Transverse colon (tissue), 4 donors: ENCODE measurements around the gene C12orf56. TPM values are rescaled to one million over a fixed set of nuclear protein-coding genes. Genes with fewer than 3 reads are reported as not detected.

Experiments
- DNase-seq: peaks from one replicate; pipeline ENCODE4 v3.0.0-alpha.2; 2019
- H3K27ac ChIP-seq, 4 donors: fragments of 200-600 bp; sonication (generic); 2 replicates each; pipeline ENCODE4 v1.5.1; 2016 to 2018; ENCODE audit warnings: inconsistent platforms in 4 of 4
- H3K27me3 ChIP-seq: fragments of 200-600 bp; sonication (generic); 2 replicates; pipeline ENCODE4 v1.5.1; 2017; ENCODE audit warnings: inconsistent platforms
- H3K36me3 ChIP-seq, 4 donors: fragments of 200-600 bp; sonication (generic); 2 replicates each; pipeline ENCODE4 v1.5.1; 2017 to 2019; ENCODE audit warnings: inconsistent platforms in 4 of 4
- H3K4me1 ChIP-seq, 4 donors: fragments of 200-600 bp; sonication (generic); 2 replicates each; pipeline ENCODE4 v1.5.1; 2017 to 2020; ENCODE audit warnings: inconsistent platforms in 4 of 4
- H3K4me3 ChIP-seq, 4 donors: fragments of 200-600 bp; sonication (generic); 1 replicate in 1 of 4; 2 replicates in 3 of 4; pipeline versions ENCODE4 v1.5.1 to v1.6.1; 2017 to 2019; ENCODE audit warnings: inconsistent platforms in 4 of 4
- H3K9me3 ChIP-seq, 2 donors: fragments of 200-600 bp; sonication (generic); 2 replicates each; pipeline ENCODE4 v1.5.1; 2017 to 2019; ENCODE audit warnings: inconsistent platforms in 2 of 2
- CTCF ChIP-seq, 5 experiments: fragments of 200-600 bp in 3 of 5; fragments of 450-650 bp in 2 of 5; sonication (generic) in 3 of 5; IDR thresholded peaks; 1 replicate in 2 of 5; 2 replicates in 3 of 5; pipeline ENCODE4 v1.5.1; 2016 to 2017; ENCODE audit warnings: antibody characterized with exemption in 5 of 5, inconsistent platforms in 3 of 5, mild to moderate bottlenecking in 2 of 5, moderate library complexity in 1 of 5
- EP300 ChIP-seq: sonication (generic); formaldehyde crosslinking; IDR thresholded peaks from one replicate; pipeline ENCODE4 v1.6.1; 2017; ENCODE audit warnings: antibody characterized with exemption, low read depth
- POLR2A ChIP-seq: fragments of 450-650 bp; IDR thresholded peaks from one replicate; pipeline ENCODE4 v1.6.1; 2016; ENCODE audit warnings: antibody characterized with exemption, mild to moderate bottlenecking, moderate library complexity
- POLR2AphosphoS5 ChIP-seq, 3 donors: sonication (generic); formaldehyde crosslinking; IDR thresholded peaks; one replicate each; pipeline ENCODE4 v1.6.1; 2016; ENCODE audit warnings: antibody characterized with exemption in 3 of 3
- WGBS, 2 donors: methylation state at CpG; one replicate each; pipeline ENCODE4 v1.1.5; 2018; ENCODE audit warnings: low coverage in 1 of 2; 5-methylcytosine and 5-hydroxymethylcytosine counted together
- in situ Hi-C, 4 donors: fragments of 200-750 bp; cut with MboI; loops; one replicate each; pipeline versions ENCODE4 v1.15.0 to v1.15.1; 2017; ENCODE audit warnings: low sequenced_read_pairs in 3 of 4, low pct_ligation_motif_present in 1 of 4, low pct_unique_long_range_greater_than_20kb in 1 of 4
- intact Hi-C: fragments of 100-400 bp; cut with DNase I; formaldehyde crosslinking; loops from one replicate; pipeline ENCODE4 v1.15.1; 2023; ENCODE audit warnings: low total_unique reads
- total RNA-seq, 4 donors: library from RNA; depleted of rRNA; stranded (reverse); fragments of >200 nt; gene quantifications; one replicate each; pipeline ENCODE4 v1.1.0, GENCODE V29; 2016

Gene C12orf56
- total RNA-seq, 4 donors from 2014 or later: 0.32 to 0.41 TPM; not detected in 2

GRCh38 chr12:64270411-64270810 is 120.1 kb downstream of the C12orf56 start:
- Histone ChIP-seq H3K27me3 (no peaks in the 10 kb centered on the region), H3K4me1 (no peaks in the 10 kb centered on the region), H3K4me3 (no peak overlapping the region), H3K27ac (no peak overlapping the region), H3K9me3 (no peaks in the 10 kb centered on the region), H3K36me3 (no peaks in the 10 kb centered on the region)
- no peak for TF ChIP-seq POLR2A
- no peak for TF ChIP-seq POLR2AphosphoS5 (IDR thresholded peaks at IDR 0.05)
- TF ChIP-seq CTCF (IDR thresholded peaks at IDR 0.05): no peak
- TF ChIP-seq EP300: no peak
- DNase-seq: no peak
- in situ Hi-C loops (no loop called here), intact Hi-C loops (loop anchor here (2.0 kb wide), 1 partner anchor 32 kb away; no protein-coding TSS in a partner anchor)
- 83 to 89% methylated on average over 1 of the region's 1 CpG for WGBS, 2 donors

- intact Hi-C loops: no loop called here
Measured at GRCh38 chr12:64269161-64269560, 121.4 kb downstream of the C12orf56 start.

GRCh38 chr12:64268409-64268808 is 122.1 kb downstream of the C12orf56 start:
- in situ Hi-C loops (no loop called here), intact Hi-C loops (no loop called here)
- H3K36me3 ChIP-seq: no peaks in the 10 kb centered on the region
- no peaks in the 10 kb centered on the region for H3K27me3 ChIP-seq
- no peak for DNase-seq
- H3K4me1 ChIP-seq: no peaks in the 10 kb centered on the region
- H3K9me3 ChIP-seq: no peaks in the 10 kb centered on the region
- 0 to 82% methylated on average over 2 of the region's 2 CpGs for WGBS, 2 donors
- H3K27ac ChIP-seq: no peak overlapping the region
- TF ChIP-seq EP300: no peak
- TF ChIP-seq CTCF (IDR thresholded peaks at IDR 0.05): no peak
- no peak for TF ChIP-seq POLR2AphosphoS5 (IDR thresholded peaks at IDR 0.05)
- no peak for TF ChIP-seq POLR2A
- H3K4me3 ChIP-seq: no peak overlapping the region

More at GRCh38 chr12:64269161-64269560, 121.4 kb downstream of the C12orf56 start:
- Histone ChIP-seq H3K4me1 (no peaks in the 10 kb centered on the region), H3K27ac (no peak overlapping the region), H3K36me3 (no peaks in the 10 kb centered on the region), H3K4me3 (no peak overlapping the region), H3K9me3 (no peaks in the 10 kb centered on the region), H3K27me3 (no peaks in the 10 kb centered on the region)
- DNase-seq: no peak
- WGBS, 2 donors: 36 to 85% methylated on average over 2 of the region's 2 CpGs
- in situ Hi-C loops: no loop called here
- TF ChIP-seq CTCF (IDR thresholded peaks at IDR 0.05): no peak
- no peak for TF ChIP-seq POLR2A
- no peak for TF ChIP-seq EP300
- no peak for TF ChIP-seq POLR2AphosphoS5 (IDR thresholded peaks at IDR 0.05)

- in situ Hi-C loops: no loop called here
- intact Hi-C loops: no loop called here
- DNase-seq: no peak
Measured at GRCh38 chr12:64265839-64266238, 124.7 kb downstream of the C12orf56 start.

More at GRCh38 chr12:64265839-64266238, 124.7 kb downstream of the C12orf56 start:
- no peak overlapping the region for H3K27ac ChIP-seq
- no peaks in the 10 kb centered on the region for H3K36me3 ChIP-seq
- no peak overlapping the region for H3K4me3 ChIP-seq
- TF ChIP-seq POLR2AphosphoS5 (IDR thresholded peaks at IDR 0.05) (no peak), EP300 (no peak), CTCF (IDR thresholded peaks at IDR 0.05) (no peak), POLR2A (no peak)
- H3K27me3 ChIP-seq: no peaks in the 10 kb centered on the region
- no peaks in the 10 kb centered on the region for H3K9me3 ChIP-seq
- H3K4me1 ChIP-seq: no peaks in the 10 kb centered on the region
- 70 to 84% methylated on average over 2 of the region's 2 CpGs for WGBS, 2 donors
